ENCODE data around the gene KPNA4.
A peak's percentile ranks its signal among the peaks of the same experiment; 100 is the strongest.
"Not testable (repeated sequence)": the region's sequence is repeated elsewhere in the genome, so short reads cannot be mapped to it uniquely, and the experiment has no call there.

Gene KPNA4

GRCh38 chr3:160565442-160566403 is at the start of gene KPNA4:
Gene KPNA4 (minus strand): TSS chr3:160565571. CDS start chr3:160565282, 289 bp downstream.
- peak; percentile 94 for DNase-seq (ENCODE audit: low read depth)

- DNase-seq (ENCODE audit: low read depth), result no peak
These were observed 48.3 kb upstream of the KPNA4 start for GRCh38 chr3:160613661-160614060.

GRCh38 chr3:160612386-160613075 is 47.2 kb upstream of the KPNA4 start:
- DNase-seq (ENCODE audit: low read depth), result no peak

GRCh38 chr3:160611141-160611540 is 45.8 kb upstream of the KPNA4 start:
- no peak for DNase-seq (ENCODE audit: low read depth)

- DNase-seq (ENCODE audit: low read depth), result no peak
These were observed 43.5 kb upstream of the KPNA4 start for GRCh38 chr3:160608870-160609269.

- no peak for DNase-seq (ENCODE audit: low read depth)
These were observed 42.5 kb upstream of the KPNA4 start for GRCh38 chr3:160607826-160608225.

GRCh38 chr3:160605315-160605714 is 39.9 kb upstream of the KPNA4 start:
- no peak for DNase-seq (ENCODE audit: low read depth)

GRCh38 chr3:160603845-160604244 is 38.5 kb upstream of the KPNA4 start:
- DNase-seq (ENCODE audit: low read depth), result not testable (repeated sequence)

- DNase-seq (ENCODE audit: low read depth), result no peak
These were observed 36.9 kb upstream of the KPNA4 start for GRCh38 chr3:160602259-160602658.

- DNase-seq (ENCODE audit: low read depth), result no peak
These were observed 35.9 kb upstream of the KPNA4 start for GRCh38 chr3:160601288-160601687.

GRCh38 chr3:160598865-160599264 is 33.5 kb upstream of the KPNA4 start:
- DNase-seq (ENCODE audit: low read depth), result no peak

- no peak for DNase-seq (ENCODE audit: low read depth)
These were observed 22.7 kb upstream of the KPNA4 start for GRCh38 chr3:160588023-160588422.

- no peak for DNase-seq (ENCODE audit: low read depth)
These were observed 21.7 kb upstream of the KPNA4 start for GRCh38 chr3:160587105-160587504.

- DNase-seq (ENCODE audit: low read depth), result no peak
These were observed 21.3 kb upstream of the KPNA4 start for GRCh38 chr3:160586679-160587078.

- DNase-seq (ENCODE audit: low read depth), result no peak
These were observed 18.1 kb upstream of the KPNA4 start for GRCh38 chr3:160583451-160583850.

GRCh38 chr3:160580938-160581337 is 15.6 kb upstream of the KPNA4 start:
- no peak for DNase-seq (ENCODE audit: low read depth)

GRCh38 chr3:160577556-160578195 is 12.3 kb upstream of the KPNA4 start:
- DNase-seq (ENCODE audit: low read depth), result no peak

GRCh38 chr3:160577093-160577492 is 11.7 kb upstream of the KPNA4 start:
- no peak for DNase-seq (ENCODE audit: low read depth)

GRCh38 chr3:160576621-160577020 is 11.2 kb upstream of the KPNA4 start:
- no peak for DNase-seq (ENCODE audit: low read depth)

- no peak for DNase-seq (ENCODE audit: low read depth)
These were observed 10.2 kb upstream of the KPNA4 start for GRCh38 chr3:160575589-160575988.

GRCh38 chr3:160574636-160575035 is 9.3 kb upstream of the KPNA4 start:
- no peak for DNase-seq (ENCODE audit: low read depth)

GRCh38 chr3:160573955-160574525 is 8.7 kb upstream of the KPNA4 start:
- not testable (repeated sequence) for DNase-seq (ENCODE audit: low read depth)

All from fibroblast of the conjunctiva (primary cell).